GM18505 (cell line): ENCODE measurements around the gene CSTB.

ENCODE experiments used
- ATAC-seq: cut with Tn5 transposase; IDR thresholded peaks from one replicate; pipeline ENCODE4 v1.9.1; 2021; ENCODE audit not compliant: unreplicated experiment
- POLR2A ChIP-seq: IDR thresholded peaks from 4 replicates; pipeline ENCODE4 v1.6.1; 2011; ENCODE audit warnings: borderline replicate concordance; ENCODE audit not compliant: insufficient read depth, insufficient read length; ENCODE audit errors: extremely low read depth

The CSTB gene

GRCh38 chr21:43815107-43815613 lies 39.1 kb upstream of the CSTB start:
- no peak for TF ChIP-seq POLR2A
- no peak for ATAC-seq

GRCh38 chr21:43814215-43815106 lies 38.4 kb upstream of the CSTB start:
- TF ChIP-seq POLR2A = no peak

GRCh38 chr21:43813656-43813980 lies 37.5 kb upstream of the CSTB start:
- ATAC-seq = no peak
- TF ChIP-seq POLR2A = no peak

More at GRCh38 chr21:43814215-43815106, 38.4 kb upstream of the CSTB start:
- no peak for ATAC-seq

GRCh38 chr21:43812957-43813655 lies 37.0 kb upstream of the CSTB start:
- ATAC-seq = no peak
- TF ChIP-seq POLR2A = no peak

GRCh38 chr21:43812139-43812821 lies 36.2 kb upstream of the CSTB start:
- ATAC-seq = no peak

GRCh38 chr21:43811262-43812105 lies 35.4 kb upstream of the CSTB start:
- no peak for ATAC-seq
- TF ChIP-seq POLR2A = no peak

More at GRCh38 chr21:43812139-43812821, 36.2 kb upstream of the CSTB start:
- no peak for TF ChIP-seq POLR2A

DNA sequence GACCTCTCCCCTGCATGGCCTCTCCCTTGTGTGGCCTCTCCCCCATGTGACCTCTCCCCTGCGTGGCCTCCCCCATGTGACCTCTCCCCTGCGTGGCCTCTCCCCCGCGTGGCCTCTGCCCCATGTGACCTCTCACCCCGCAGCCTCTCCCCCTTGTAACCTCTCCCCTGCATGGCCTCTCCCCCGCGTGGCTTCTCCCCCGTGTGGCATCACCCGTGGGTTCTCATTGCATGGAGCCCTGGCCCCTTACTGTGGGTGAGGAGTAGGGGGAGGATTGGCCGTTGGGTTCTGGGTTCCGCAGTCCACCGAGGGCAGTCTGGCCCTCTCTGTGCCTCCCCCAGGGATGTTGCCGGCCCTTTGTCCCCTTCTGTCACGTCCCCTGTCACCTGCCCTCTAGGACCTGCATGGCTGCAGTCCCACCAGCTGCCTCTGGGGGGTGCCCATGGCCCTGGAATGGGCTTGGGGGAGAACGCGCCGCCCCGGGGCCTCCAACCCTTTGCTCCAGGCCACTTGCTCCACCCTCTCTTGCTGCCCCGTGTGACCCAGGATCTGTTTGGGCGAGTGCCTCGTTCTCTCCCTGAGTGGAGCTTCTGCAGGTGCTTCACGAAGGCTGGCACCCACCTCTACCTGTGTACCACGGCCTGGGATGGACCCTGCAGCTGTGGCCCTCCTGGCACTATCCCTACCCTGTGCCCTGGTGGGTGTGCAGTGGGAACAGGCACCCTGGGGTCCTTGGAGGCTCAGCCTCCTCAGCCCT lies 34.6 kb upstream of the CSTB start:
- no peak for TF ChIP-seq POLR2A
- peak; percentile 43 for ATAC-seq

DNA sequence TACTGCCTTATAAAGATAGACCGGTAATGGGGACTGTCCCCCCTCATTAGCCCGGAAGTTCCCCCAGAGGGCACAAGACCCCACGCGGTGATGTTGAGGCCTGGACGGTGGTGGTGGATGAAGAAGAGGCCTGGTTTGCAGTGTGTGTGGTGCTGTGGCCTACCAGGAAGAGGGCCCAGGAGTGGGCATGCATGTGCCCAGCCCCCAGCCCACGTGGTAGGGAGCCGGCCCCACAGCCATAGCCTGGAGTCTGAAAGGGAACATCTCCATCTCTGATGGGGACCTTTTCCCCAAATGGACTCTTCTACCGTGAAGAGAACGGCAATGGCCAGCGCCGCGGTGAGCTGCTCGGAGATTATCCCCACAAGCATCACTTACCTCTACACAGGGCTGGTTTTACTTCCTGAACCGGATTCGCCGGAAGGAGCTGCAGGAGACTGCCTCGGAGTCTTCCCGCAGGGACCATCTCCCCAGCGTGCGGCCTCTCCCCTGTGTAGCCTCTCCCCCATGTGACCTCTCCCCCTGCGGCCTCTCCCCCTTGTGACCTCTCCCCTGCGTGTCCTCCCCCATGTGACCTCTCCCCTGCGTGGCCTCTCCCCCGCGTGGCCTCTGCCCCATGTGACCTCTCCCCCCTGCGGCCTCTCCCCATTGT lies 33.9 kb upstream of the CSTB start:
- no peak for TF ChIP-seq POLR2A
- ATAC-seq = no peak

- TF ChIP-seq POLR2A = no peak
- no peak for ATAC-seq
Observed at GRCh38 chr21:43809346-43809799, 33.3 kb upstream of the CSTB start.

GRCh38 chr21:43808832-43809251 lies 32.7 kb upstream of the CSTB start:
- ATAC-seq = no peak
- TF ChIP-seq POLR2A = no peak

DNA sequence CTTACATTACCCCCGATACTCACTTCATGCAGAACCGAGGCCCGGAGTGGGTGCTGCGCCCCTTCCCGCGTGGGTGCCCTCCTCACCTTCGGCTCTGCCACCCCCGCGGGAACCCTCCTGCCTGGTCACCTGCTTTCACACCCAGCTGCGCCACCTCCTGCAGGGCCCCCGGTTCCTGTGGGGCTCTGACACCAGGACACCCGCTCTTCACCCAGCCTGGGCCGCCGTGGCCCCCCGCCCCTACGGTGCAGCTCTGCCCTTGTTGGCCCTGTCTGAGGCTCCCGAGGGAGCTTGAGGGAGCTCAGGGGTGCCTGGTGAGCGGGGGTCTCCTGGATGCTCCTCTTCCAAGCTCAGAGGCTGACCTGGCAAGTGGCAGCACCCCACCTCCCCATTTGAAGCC lies 32.3 kb upstream of the CSTB start:
- ATAC-seq = no peak
- no peak for TF ChIP-seq POLR2A
